GM18519 (cell line): ENCODE results near the gene EIPR1.

Source experiments
- ATAC-seq: cut with Tn5 transposase; IDR thresholded peaks from one replicate; pipeline ENCODE4 v1.9.1; 2021; ENCODE audit warnings: mild to moderate bottlenecking, moderate library complexity; ENCODE audit not compliant: unreplicated experiment, low FRiP score

The EIPR1 gene

GRCh38 chr2:3142210-3142609 is 235.4 kb downstream of the EIPR1 start:
- no peak for ATAC-seq

GRCh38 chr2:3141696-3142095 is 235.9 kb downstream of the EIPR1 start:
- ATAC-seq = no peak

- ATAC-seq = no peak
Measured at GRCh38 chr2:3139906-3140305, 237.7 kb downstream of the EIPR1 start.
